HTR-8/SVneo (cell line): ENCODE results near the gene HTT.
A peak's percentile ranks its signal among the peaks of the same experiment; 100 is the strongest.
"Not testable (repeated sequence)": the region's sequence is repeated elsewhere in the genome, so short reads cannot be mapped to it uniquely, and the experiment has no call there.

Source experiments
- DNase-seq: peaks from one replicate; pipeline ENCODE4 v3.0.0; 2011; ENCODE audit warnings: low spot score, mixed read lengths; ENCODE audit not compliant: insufficient read length
- FAIRE-seq: peaks from 2 replicates; lab custom pipeline; 2011; peaks lifted over from hg19 to GRCh38; lab: Jason Lieb, UNC

HTT gene

GRCh38 chr4:3075652-3075981 lies 1.1 kb downstream of the HTT start:
- DNase-seq (no peak), FAIRE-seq (no peak)

- DNase-seq = no peak
- FAIRE-seq = no peak
Observed at GRCh38 chr4:3077796-3078195, 3.3 kb downstream of the HTT start.

- no peak for FAIRE-seq
- DNase-seq = no peak
Observed at GRCh38 chr4:3079694-3080123, 5.2 kb downstream of the HTT start.

GRCh38 chr4:3082925-3083515 lies 8.5 kb downstream of the HTT start:
- no peak for FAIRE-seq
- no peak for DNase-seq

GRCh38 chr4:3083732-3084131 lies 9.3 kb downstream of the HTT start:
- DNase-seq (no peak), FAIRE-seq (no peak)

GRCh38 chr4:3085948-3086670 lies 11.6 kb downstream of the HTT start:
- no peak for DNase-seq
- no peak for FAIRE-seq

- no peak for DNase-seq
- no peak for FAIRE-seq
Observed at GRCh38 chr4:3087115-3087797, 12.8 kb downstream of the HTT start.

- DNase-seq (no peak), FAIRE-seq (no peak)
Observed at GRCh38 chr4:3091464-3091863, 17.0 kb downstream of the HTT start.

- DNase-seq, FAIRE-seq: not testable (repeated sequence)
Observed at GRCh38 chr4:3094701-3095100, 20.2 kb downstream of the HTT start.

GRCh38 chr4:3096202-3096601 lies 21.7 kb downstream of the HTT start:
- DNase-seq (no peak), FAIRE-seq (no peak)

- DNase-seq (no peak), FAIRE-seq (no peak)
Observed at GRCh38 chr4:3098346-3098745, 23.9 kb downstream of the HTT start.

- DNase-seq (peak; percentile 96), FAIRE-seq (peak; percentile 76)
Observed at GRCh38 chr4:3106339-3107186, 32.1 kb downstream of the HTT start.

- FAIRE-seq = no peak
- no peak for DNase-seq
Observed at GRCh38 chr4:3107271-3107670, 32.8 kb downstream of the HTT start.

- FAIRE-seq (no peak), DNase-seq (no peak)
Observed at GRCh38 chr4:3107691-3108121, 33.2 kb downstream of the HTT start.

GRCh38 chr4:3108211-3108610 lies 33.7 kb downstream of the HTT start:
- FAIRE-seq = no peak
- no peak for DNase-seq

GRCh38 chr4:3111461-3111860 lies 37.0 kb downstream of the HTT start:
- DNase-seq (peak; percentile 36), FAIRE-seq (no peak)

- FAIRE-seq = no peak
- DNase-seq = no peak
Observed at GRCh38 chr4:3112201-3112600, 37.7 kb downstream of the HTT start.

GRCh38 chr4:3112609-3113469 lies 38.4 kb downstream of the HTT start:
- FAIRE-seq (no peak), DNase-seq (no peak)

GRCh38 chr4:3114377-3114776 lies 39.9 kb downstream of the HTT start:
- FAIRE-seq = no peak

More at GRCh38 chr4:3114377-3114776, 39.9 kb downstream of the HTT start:
- DNase-seq = peak; percentile 26
